HUDEP-2 (cell line): ENCODE data around the gene TMEM272.

Experiments used
- DNase-seq, 76 experiments: peaks; one replicate each; lab custom pipeline; 2025; ENCODE audit not compliant: unreplicated experiment in 76 of 76; lab: John Stamatoyannopoulos, UW

TMEM272 gene

DNA sequence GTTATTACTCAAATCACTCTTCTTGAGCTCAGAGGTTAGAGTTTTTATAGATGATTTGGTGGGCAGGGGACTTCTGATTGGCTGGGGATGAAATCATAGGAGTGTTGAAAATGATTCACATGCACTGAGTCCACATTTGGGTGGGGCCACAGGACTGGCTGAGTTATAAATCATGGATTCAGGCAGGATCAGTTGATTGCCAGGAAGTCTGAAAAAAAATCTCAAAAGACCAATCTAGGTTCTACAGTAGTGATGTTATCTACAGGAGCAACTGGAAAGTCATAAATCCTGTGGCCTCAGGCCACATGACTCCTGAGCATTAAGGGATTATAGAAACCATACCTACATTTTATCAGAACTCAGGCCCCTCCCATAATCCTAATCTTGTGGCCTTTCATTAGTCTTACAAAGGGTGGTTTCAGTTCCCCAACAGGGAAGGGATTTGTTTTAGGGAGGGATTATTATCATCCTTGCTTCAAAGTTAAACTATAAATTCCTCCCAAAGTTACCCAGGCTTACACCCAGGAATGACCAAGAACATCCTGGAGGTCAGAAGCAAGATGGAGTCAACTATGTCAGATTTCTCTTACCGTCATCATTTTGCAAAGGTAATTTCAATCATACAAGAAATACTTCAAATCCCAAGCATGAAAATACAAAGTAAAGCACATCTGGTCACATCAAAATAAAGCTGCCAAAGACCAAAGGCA is 11.2 kb upstream of the TMEM272 start:
- DNase-seq: no peak

DNA sequence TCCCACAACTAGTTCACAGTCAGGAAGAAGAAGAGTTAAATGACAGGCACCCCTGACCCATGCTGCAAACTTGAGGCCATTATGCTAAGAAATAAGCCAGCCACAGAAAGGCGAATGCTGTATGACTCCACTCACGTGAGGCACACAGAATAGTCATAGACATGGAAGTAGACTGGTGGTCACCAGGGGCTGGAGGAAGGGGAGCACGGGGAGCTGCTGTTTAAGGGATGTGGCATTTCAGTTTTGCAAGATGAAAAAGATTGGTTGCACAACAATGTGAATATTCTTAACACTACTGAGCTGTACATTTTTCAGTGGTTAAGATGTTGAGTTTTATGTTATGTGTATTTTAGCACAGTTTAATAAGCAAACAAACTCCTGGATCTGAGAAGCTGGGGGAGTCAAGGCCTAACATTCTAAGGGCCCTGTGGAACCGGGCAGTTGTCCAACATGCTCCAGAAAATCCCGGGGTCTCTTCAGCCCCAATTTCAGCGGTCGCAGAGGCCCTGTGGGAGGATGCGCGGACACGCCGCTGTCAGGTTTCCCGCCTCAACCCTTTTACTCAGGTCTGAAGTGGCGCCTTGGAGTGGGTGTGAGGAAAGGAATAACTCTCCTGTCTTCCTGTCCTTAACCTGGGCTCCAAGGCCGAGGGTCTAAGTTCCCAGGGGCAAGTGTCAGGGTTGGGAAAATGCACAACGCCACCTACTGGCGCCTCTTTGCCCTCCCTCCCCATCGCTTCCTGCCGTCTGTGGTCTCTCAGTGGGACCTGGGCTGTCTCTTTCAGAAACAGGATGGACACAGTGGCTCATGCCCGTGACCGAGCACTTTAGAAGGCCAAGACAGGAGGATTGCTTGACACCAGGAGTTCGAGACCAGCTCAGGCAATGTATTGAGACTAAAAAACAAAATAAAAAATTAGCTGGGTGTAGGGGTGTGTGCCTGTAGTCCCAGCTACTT is 4.4 kb upstream of the TMEM272 start:
- DNase-seq: peak in 17 of 76 experiments; percentile 3 to 20 (median 10)

DNA sequence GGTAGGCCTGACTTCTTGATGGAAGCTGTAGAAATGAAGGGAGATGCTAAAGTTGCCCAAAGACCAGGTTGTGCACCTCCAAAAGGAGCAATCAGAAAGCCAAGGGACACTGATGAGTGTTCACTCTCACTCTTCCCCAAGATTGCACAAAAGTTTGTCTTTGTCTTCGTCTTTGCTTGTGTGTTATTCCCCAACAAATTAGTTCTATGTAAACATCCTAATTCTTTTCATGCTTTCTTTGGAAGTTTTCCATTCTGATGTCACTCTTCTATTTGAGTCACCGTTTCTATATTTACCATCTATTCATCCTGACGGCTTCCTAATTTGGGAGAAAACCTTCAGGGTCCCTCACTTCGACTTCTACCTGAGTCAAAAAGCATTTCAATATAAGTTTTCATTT is 3.7 kb upstream of the TMEM272 start:
- DNase-seq: no peak

DNA sequence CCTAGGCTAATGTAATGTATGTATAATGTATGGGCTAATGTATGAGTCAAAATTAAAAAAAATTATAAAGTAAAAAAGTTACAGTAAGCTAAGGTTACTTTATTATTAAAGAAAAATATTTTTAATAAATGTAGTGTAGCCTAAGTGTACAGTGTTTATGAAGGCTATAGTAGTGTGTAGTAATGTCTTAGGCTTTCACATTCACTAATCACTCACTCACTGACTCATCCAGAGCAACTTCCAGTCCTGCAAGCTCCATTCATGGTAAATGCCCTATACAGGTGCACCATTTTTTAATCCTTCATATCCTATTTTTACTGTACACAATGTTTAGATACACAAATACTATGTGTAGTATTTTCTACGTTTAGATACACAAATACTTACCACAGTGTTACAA is 1.8 kb upstream of the TMEM272 start:
- no peak for DNase-seq

DNA sequence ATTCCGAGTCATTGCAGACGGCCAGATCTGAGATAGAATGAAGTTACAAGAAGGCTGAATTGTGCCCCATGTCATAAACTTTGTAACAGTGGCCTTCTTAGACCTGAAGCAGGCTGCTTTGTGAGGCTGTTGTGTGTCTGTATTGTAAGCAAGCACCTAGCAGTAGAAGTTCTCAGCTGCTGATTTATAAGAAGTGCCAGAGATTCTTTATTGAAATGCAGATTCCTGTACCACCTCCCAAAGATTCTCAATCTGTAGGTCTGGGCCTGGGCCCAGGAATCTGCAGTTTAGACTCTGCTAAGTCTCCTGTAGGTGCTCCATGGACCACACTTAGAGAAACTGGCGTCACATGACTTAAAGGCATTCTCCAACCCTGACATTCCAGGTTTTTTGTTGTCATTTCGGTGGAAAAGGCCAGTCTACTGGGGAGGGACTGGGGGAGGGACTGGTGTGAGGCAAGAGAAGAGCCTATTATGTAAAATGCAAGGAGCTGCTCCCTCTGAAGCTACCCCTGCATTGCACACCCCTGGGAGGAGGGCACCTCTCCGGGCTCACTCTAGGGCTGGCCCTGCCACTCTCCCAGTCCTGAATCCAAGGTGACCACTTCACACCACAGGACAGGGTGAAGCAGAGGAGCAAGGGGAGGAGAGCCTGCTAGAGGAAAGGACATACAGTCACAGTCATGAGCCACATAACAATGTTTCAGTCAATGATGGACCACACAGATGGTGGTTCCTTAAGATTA is 769 bp upstream of the TMEM272 start:
- DNase-seq: no peak

DNA sequence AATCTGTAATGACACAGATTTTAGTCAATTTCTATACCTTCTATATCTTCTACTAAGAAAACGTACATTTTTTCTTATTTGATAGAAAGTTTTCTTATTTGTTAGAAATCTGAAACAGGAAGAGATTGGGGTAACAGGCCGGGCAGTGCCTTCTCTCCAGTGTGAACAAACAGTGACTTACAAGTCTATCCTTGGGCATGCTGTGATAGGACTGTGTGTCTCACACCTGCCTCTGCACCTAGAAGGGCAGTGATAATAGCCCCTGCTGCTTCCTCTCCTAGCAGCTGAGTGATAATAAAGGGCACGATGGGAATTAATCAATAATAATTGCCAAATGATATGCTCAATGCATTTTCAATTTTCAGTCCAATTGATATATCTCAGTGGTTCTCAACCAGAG is 1.4 kb downstream of the TMEM272 start:
- no peak for DNase-seq

DNA sequence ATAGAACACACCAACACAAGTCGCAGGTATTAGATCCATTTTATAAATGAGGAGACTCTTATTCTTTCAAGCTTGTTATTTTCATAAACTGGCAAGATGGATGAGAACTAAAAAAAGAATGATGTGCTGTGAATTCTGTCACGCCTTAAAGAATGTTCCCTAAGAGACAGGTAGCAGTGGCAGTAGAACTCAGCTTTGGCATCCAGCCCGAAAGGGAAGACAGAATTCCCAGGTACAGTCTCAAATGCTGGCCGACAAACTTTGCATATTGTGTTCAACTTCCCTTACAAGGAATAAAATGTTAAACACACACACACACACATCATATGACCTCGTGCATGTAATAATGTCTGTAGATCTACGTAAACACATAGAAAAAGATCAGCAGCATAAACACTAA is 3.2 kb downstream of the TMEM272 start:
- DNase-seq: no peak

DNA sequence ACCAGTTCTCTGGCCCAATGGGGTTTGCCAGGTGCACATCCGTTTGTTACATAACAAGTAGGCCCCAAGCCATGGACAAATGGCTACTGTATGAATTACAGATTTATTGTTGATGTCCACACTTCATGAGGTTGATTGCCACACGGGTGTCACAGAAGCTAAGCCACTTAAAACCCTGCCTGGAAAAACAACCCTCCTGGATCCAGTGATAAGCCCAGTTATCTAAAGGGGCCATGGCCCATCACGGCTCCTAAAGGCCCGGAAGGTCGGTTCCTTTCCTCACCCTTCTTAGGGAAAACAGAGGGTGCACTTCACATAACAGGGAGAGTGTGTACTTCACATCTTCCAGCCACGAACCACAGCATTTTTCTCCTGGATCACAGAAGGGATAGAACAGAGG is 4.1 kb downstream of the TMEM272 start:
- DNase-seq: no peak

DNA sequence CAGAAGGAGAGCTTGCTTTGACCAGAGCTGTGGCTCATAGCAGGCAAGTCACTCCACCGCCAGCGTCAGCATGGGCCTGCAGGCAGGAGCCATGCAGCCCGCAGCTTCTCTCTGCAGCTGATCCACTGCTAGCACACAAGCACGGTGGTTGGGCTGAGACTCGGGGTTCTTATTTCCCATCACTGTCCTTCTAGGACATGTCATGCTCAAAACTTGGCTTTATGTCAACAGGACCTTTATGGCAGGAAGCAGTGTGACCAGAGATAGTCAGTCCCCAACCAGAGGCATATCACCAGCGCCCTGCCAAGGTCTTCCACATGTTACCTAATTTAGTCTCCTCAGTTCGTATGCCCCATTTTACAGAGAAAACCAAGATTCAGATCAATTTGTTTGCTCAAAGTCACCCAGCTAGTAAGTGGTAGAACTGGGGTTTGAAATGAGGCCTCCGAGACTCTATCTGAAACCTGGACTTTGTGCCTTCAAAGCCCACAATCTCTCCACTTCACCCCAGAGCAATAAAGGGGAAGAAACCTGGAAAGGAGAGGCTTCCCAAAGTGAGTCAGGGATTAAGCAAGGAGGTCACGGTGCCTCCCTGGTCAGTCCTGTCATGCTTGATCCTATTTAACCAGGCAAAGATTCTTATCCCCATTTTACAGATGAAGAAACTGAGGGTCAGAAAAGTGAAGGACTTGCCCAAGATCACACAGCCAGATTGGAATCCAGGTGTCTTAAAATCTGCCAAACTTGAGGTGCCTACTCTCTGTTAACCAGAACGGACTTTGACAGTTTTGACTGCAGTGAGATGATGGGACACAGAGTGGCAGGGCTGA is 5.1 kb downstream of the TMEM272 start:
- DNase-seq: no peak

DNA sequence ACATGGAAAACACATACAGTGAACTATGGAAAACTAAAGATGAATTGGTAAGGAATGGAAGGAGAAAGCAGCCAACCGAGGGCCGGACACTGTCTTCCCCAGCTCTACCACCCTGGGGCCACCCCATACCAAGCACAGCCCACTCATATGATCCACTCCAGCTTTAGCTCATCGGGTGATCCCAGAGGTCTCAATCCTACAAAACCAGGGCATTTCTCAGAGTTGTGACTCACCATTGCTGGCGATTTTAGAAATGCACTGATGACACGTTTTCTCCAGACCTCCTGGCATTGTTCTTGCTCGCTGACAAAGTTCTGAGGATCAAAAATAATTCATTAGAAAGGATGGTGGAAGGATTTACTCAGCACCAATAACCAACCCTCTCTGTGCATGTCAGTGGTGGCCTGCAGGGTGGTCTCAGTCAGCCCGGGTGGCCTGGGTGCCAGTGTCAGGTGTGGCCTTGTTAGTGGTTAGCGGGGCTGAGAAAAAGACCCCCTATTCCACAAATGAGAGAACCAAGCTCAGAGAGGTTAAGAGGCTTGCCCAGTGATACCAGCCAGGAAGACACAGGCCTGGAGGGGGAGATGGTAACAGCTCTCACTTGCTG is 6.6 kb downstream of the TMEM272 start:
- DNase-seq: no peak

DNA sequence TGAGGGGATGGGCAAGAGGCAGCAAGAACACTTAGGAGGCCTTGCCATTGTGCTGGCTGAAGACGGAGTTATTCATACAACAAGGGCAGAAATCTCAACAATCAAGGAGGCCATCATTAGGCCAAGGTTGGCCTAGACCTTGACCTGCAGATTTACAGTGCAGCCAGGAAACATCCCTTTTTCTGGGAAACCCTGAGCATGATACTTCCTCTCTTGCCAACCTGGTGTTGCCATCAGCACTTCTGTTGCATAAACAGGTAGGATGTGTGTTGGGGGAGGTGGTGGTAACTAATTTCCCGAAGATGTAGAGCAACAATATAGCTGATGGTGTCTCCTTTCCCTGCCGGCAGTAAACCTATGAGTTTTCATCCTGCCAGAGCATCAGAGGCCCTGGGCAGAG is 8.0 kb downstream of the TMEM272 start:
- DNase-seq: no peak

DNA sequence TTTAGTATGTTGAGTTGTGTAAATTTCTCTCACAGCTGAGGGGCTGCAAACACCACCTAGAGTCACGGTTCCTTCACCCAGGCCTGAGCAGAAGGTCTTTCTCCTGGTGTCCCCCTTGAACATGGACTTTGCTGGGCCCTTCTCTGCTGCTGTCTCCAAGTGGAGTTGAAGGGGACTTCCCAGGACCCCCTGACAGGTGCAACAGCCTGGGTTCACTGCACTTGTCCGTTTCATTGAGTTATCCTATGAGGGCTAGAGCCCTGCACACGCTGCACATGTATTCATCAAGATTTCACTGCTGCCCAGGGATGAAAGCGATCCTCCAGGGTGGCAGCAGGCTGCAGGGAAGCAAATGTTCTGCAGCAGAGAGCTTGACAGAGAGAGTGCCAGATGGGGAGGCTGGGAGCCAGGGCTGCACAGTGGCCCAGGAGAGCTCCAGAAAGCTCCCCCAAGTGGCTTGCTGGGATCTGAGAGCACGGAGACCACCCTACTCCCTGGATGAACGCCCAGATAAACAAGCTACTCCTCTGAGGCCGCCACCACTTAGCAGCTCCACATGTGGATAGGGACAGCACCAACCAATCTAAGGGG is 10.3 kb downstream of the TMEM272 start:
- no peak for DNase-seq

DNA sequence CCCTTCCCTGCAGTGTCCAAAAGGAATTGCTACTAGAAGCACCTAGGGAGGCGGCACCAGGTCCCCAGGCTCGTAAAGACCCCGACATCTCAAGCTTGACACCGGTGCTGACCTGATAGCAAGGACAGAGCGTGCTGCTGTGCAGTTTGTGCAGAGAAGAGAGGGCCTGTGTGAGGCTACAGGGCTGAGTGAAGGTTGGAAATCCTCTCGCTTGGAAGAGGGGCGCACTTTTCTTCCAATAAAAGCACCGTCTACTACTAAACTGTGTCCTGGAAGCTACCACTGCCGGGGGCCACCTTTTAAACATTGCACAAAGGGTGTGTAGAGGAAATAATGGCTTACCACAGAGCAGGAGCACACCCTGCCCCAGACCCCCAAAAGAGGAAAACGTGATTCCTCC is 11.0 kb downstream of the TMEM272 start:
- DNase-seq: no peak

DNA sequence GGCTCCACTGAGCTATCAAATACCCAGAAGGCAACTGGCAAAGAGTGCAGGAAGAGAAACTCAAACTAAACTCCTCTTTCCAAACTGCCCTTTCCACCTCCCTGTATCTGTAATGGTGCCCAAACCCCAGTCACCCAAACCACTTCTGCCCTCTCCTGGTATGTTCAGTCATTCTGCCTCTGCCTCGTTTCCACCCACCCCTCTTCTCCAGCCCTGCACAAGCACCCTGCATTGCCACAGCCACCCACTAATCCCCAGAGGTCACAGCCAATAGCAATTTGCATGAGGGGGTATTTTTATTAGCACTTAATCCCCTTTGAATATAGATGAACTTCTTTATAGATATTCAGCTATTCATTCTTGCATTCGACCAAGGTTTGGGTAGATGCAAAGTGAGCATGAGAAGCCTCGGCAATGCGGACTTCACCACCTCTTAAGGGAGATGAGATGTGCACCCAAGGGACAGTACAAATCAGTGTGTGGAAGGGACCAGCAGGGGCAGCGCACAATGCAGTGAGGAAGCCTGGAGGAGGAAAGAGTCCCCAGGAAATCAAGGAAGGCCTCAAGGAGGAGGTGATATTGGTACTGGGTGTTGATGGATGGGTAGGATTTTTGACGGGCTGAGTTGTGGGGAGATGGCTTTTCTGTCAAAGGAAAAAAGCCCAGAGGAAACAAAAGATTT is 12.4 kb downstream of the TMEM272 start:
- DNase-seq: peak in 17 of 76 experiments; percentile 2 to 46 (median 18)

DNA sequence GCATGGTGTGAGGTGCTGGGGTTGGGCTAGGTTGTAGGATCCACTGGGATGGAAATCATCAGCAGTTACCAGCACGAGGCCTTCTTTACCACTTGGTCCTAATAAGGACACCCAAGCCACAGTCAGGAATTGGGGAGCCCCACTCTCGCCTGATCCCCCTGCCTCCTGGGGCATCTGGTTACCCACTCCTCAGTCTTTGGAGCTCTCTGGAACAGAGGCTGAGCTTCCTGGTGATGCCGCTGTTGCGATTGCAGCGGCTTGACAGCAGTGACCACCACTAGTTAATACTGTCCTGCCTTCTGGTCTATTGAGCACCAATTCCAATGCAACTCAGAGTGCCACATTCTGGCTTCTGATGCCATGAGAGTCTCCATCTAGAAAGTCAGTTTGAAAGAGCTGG is 13.5 kb downstream of the TMEM272 start:
- DNase-seq: no peak

DNA sequence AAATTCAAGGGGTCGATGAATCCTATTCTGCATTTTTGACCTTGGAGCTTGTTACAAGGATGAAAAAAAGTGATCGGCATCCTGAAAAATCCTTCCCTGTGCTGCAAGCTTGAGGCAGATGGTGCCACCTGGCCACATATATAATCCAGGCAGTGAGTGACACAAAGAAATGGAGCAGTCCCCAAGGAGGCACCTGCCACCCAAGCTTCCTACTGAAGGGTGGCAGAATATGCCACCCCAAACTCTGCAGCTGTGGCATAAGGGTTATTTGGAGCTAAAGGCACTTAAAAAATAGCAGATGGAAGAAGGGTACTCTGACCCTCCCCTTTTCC is 15.4 kb downstream of the TMEM272 start:
- DNase-seq: no peak

DNA sequence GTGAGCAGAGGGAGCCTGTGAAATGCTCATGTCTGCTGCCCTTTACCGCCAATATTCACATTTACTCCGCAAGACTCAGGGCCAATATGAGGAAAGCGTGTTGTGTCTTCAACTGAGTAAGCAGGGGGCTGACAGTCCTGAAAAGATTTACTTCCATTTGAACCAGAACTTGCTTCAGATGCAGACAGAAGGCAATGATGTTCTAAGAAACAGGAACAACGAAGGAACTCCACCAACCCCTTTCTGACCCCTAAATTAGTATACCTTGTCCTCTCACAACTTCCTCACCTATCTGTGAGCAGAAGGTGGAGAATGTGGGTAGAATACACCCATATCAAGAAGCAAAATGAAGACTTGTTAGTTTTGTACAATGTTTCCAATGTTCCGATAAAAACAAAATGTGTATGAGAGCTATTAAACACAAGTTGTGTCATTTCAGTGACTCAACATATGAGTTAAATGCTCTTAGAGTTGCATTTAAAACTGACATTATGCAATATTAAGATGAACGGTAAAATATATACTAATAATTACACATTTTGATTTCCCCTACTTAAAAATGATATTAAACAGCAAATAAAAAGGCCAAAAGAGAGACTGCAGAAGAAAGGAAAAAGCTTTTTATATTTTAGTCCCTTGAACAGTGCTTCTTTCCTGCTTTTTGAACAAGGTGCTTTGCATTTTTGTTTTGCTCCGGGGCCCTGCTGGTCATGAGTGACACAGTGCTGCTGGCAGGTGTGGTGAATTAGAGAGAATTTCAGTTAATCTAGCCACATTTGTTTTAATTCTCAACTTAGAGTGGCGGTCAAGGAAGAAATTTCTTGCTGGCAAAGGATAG is 16.0 kb downstream of the TMEM272 start:
- no peak for DNase-seq

DNA sequence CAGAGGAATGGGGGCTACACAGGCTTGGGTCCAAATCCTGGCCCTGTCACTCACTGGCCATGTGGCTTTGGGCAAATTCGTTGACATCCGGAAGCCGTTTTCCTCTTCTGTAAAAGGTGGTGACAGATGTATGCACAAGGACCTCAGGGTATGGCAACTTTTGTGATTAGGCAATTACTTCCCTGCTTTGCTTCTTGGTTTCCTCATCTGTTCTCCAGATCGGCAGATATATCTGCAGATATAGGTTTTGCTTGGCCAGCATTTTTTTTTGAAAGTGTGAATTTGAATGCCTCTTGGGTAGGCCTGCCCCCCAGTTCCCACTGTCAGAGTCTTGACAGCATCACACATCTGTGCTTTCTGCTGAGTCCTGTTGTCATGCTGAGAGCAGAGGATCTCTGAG is 17.7 kb downstream of the TMEM272 start:
- DNase-seq: no peak
